MM.1S (cell line): ENCODE measurements around the gene SLC40A1.

ENCODE experiments used
- DNase-seq: peaks from one replicate; pipeline ENCODE4 v3.0.0-alpha.2; 2015
- H2AFZ ChIP-seq: fragments of 300-600 bp; sonication (generic); 2 replicates; pipeline ENCODE4 v1.6.0; 2016; ENCODE audit warnings: antibody characterized with exemption, low read length
- H3F3A ChIP-seq: fragments of 300-600 bp; sonication (generic); 2 replicates; pipeline ENCODE4 v1.6.1; 2016; ENCODE audit warnings: mild to moderate bottlenecking, antibody characterized with exemption, low read length, moderate library complexity, mixed read lengths; ENCODE audit not compliant: insufficient read depth
- H3K27ac ChIP-seq: fragments of 300-600 bp; sonication (generic); 2 replicates; pipeline ENCODE4 v1.5.1; 2016; ENCODE audit warnings: mild to moderate bottlenecking, low read length
- H3K27me3 ChIP-seq: fragments of 300-600 bp; sonication (generic); replicated peaks from 2 replicates; pipeline ENCODE4 v1.6.0; 2016; ENCODE audit warnings: low read length; ENCODE audit not compliant: insufficient read depth
- H3K36me3 ChIP-seq: fragments of 300-600 bp; sonication (generic); replicated peaks from 2 replicates; pipeline ENCODE4 v1.6.1; 2016; ENCODE audit warnings: mild to moderate bottlenecking, low read length, mixed read lengths; ENCODE audit not compliant: insufficient read depth
- H3K4me1 ChIP-seq: fragments of 300-600 bp; sonication (generic); 2 replicates; pipeline ENCODE4 v1.6.1; 2016; ENCODE audit warnings: low read length, mixed read lengths
- H3K4me2 ChIP-seq: fragments of 300-600 bp; sonication (generic); 2 replicates; pipeline ENCODE4 v1.6.0; 2016; ENCODE audit warnings: low read depth, low read length
- H3K4me3 ChIP-seq: fragments of 300-600 bp; sonication (generic); 2 replicates; pipeline ENCODE4 v1.5.1; 2016; ENCODE audit warnings: low read length, mixed read lengths
- H3K79me2 ChIP-seq: fragments of 300-600 bp; sonication (generic); 2 replicates; pipeline ENCODE4 v1.6.1; 2016; ENCODE audit warnings: mixed run types, low read length, mixed read lengths
- H3K9ac ChIP-seq: fragments of 300-600 bp; sonication (generic); 2 replicates; pipeline ENCODE4 v1.6.1; 2016; ENCODE audit warnings: low read length, mixed read lengths
- H3K9me2 ChIP-seq: fragments of 300-600 bp; sonication (generic); replicated peaks from 2 replicates; pipeline ENCODE4 v1.6.1; 2016; ENCODE audit warnings: mild to moderate bottlenecking, low read length, mixed read lengths; ENCODE audit not compliant: insufficient read depth
- H3K9me3 ChIP-seq: fragments of 300-600 bp; sonication (generic); replicated peaks from 2 replicates; pipeline ENCODE4 v1.6.1; 2016; ENCODE audit warnings: mild to moderate bottlenecking, low read length, mixed read lengths; ENCODE audit not compliant: insufficient read depth
- H4K20me1 ChIP-seq: fragments of 300-600 bp; sonication (generic); 2 replicates; pipeline ENCODE4 v1.6.1; 2016; ENCODE audit warnings: mild to moderate bottlenecking, low read length, moderate library complexity, mixed read lengths; ENCODE audit not compliant: insufficient read depth
- CTCF ChIP-seq: fragments of 300-600 bp; sonication (generic); IDR thresholded peaks from 2 replicates; pipeline ENCODE4 v1.5.1; 2016; ENCODE audit warnings: antibody characterized with exemption, low read length, mixed read lengths
- EZH2 ChIP-seq: fragments of 300-600 bp; sonication (generic); optimal IDR thresholded peaks from 2 replicates; pipeline ENCODE3; 2017; ENCODE audit warnings: low read depth, mild to moderate bottlenecking, antibody characterized with exemption, low read length, mixed read lengths
- EZH2phosphoT487 ChIP-seq: fragments of 300-600 bp; sonication (generic); IDR thresholded peaks from 2 replicates; pipeline ENCODE4 v1.6.1; 2018; ENCODE audit warnings: antibody characterized with exemption, low read length

The SLC40A1 gene

GRCh38 chr2:189519631-189520387 lies 60.8 kb downstream of the SLC40A1 start:
- no peaks in the 10 kb centered on the region for H3F3A ChIP-seq
- H3K9ac ChIP-seq = no peak overlapping the region
- no peaks in the 10 kb centered on the region for H3K36me3 ChIP-seq
- no peak overlapping the region for H3K4me2 ChIP-seq
- H3K4me1 ChIP-seq = no peaks in the 10 kb centered on the region
- DNase-seq = no peak
- H2AFZ ChIP-seq = no peak overlapping the region
- no peaks in the 10 kb centered on the region for H3K9me2 ChIP-seq
- no peak for TF ChIP-seq EZH2
- TF ChIP-seq EZH2phosphoT487 = no peak
- no peak for TF ChIP-seq CTCF
- no peaks in the 10 kb centered on the region for H3K9me3 ChIP-seq
- H4K20me1 ChIP-seq = no peaks in the 10 kb centered on the region
- no peak overlapping the region for H3K4me3 ChIP-seq
- no peak overlapping the region for H3K27ac ChIP-seq
- no peaks in the 10 kb centered on the region for H3K79me2 ChIP-seq
- H3K27me3 ChIP-seq = no peaks in the 10 kb centered on the region

- H3K4me3 ChIP-seq = no peak overlapping the region
- H3K79me2 ChIP-seq = no peaks in the 10 kb centered on the region
- H3K4me1 ChIP-seq = no peaks in the 10 kb centered on the region
- H3K27ac ChIP-seq = no peak overlapping the region
- H4K20me1 ChIP-seq = no peaks in the 10 kb centered on the region
- no peaks in the 10 kb centered on the region for H3K36me3 ChIP-seq
- no peak overlapping the region for H3K4me2 ChIP-seq
- no peaks in the 10 kb centered on the region for H3K9me3 ChIP-seq
- H3K9me2 ChIP-seq = no peaks in the 10 kb centered on the region
- no peaks in the 10 kb centered on the region for H3F3A ChIP-seq
- H3K27me3 ChIP-seq = no peaks in the 10 kb centered on the region
- no peak overlapping the region for H3K9ac ChIP-seq
- no peak for DNase-seq
- TF ChIP-seq EZH2 = no peak
- H2AFZ ChIP-seq = no peak overlapping the region; the same call in 1 of the 2 replicates
Observed at GRCh38 chr2:189517847-189518535, 62.6 kb downstream of the SLC40A1 start.

GRCh38 chr2:189516546-189516945 lies 64.0 kb downstream of the SLC40A1 start:
- no peaks in the 10 kb centered on the region for H3K4me1 ChIP-seq
- DNase-seq = no peak
- no peak overlapping the region for H3K9ac ChIP-seq
- no peak overlapping the region for H3K27ac ChIP-seq
- TF ChIP-seq EZH2 (no peak), EZH2phosphoT487 (no peak), CTCF (no peak)
- no peaks in the 10 kb centered on the region for H3K9me3 ChIP-seq
- H3K36me3 ChIP-seq = no peaks in the 10 kb centered on the region
- H3K4me2 ChIP-seq = no peak overlapping the region
- H4K20me1 ChIP-seq = no peaks in the 10 kb centered on the region
- no peak overlapping the region for H2AFZ ChIP-seq
- H3K4me3 ChIP-seq = no peak overlapping the region
- no peaks in the 10 kb centered on the region for H3K79me2 ChIP-seq
- H3K9me2 ChIP-seq = no peaks in the 10 kb centered on the region
- H3F3A ChIP-seq = no peaks in the 10 kb centered on the region
- no peaks in the 10 kb centered on the region for H3K27me3 ChIP-seq

GRCh38 chr2:189515264-189515663 lies 65.3 kb downstream of the SLC40A1 start:
- no peaks in the 10 kb centered on the region for H3K27me3 ChIP-seq
- H3K4me3 ChIP-seq = no peak overlapping the region
- H3K9ac ChIP-seq = no peak overlapping the region
- no peak overlapping the region for H2AFZ ChIP-seq
- H3K9me3 ChIP-seq = no peaks in the 10 kb centered on the region
- H3K79me2 ChIP-seq = no peaks in the 10 kb centered on the region
- H4K20me1 ChIP-seq = no peaks in the 10 kb centered on the region
- no peak overlapping the region for H3K27ac ChIP-seq
- no peaks in the 10 kb centered on the region for H3K4me1 ChIP-seq
- no peaks in the 10 kb centered on the region for H3K9me2 ChIP-seq
- H3K36me3 ChIP-seq = no peaks in the 10 kb centered on the region
- no peak overlapping the region for H3K4me2 ChIP-seq
- no peaks in the 10 kb centered on the region for H3F3A ChIP-seq
- no peak for DNase-seq
- TF ChIP-seq EZH2phosphoT487 (no peak), CTCF (no peak), EZH2 (no peak)
